Measurements from ENCODE around the gene CD248. TPM values are rescaled to one million over a fixed set of nuclear protein-coding genes. Genes with fewer than 3 reads are reported as not detected.
A peak's percentile ranks its signal among the peaks of the same experiment; 100 is the strongest.

CD248 gene
- polyA plus RNA-seq, 6 donors from 2014 or later, result 0.09 to 0.39 (median 0.24) TPM; not detected in 1

- Mint-ChIP-seq H3K36me3 (no peaks in the 10 kb centered on the region), H3K27ac (peak overlapping the region in 2 of 6 donors; percentile 41 to 76), H3K9me3 (peaks cover 0 to 1% (median 0%) of the 10 kb centered on the region in 7 donors), H3K4me1 (peaks cover 29 to 36% (median 31%) of the 10 kb centered on the region in 3 donors), H3K27me3 (peaks cover 23 to 45% (median 28%) of the 10 kb centered on the region in 3 donors), H3K4me3 (peak overlapping the region in 7 of 8 donors; percentile 10 to 89 (median 74))
- DNase-seq (no peak), ATAC-seq (ENCODE audit: low read depth in 2 of 2) (no peak)
Observed at GRCh38 chr11:66292543-66293332, 24.1 kb downstream of the CD248 start.

- no peak for ATAC-seq (ENCODE audit: low read depth in 2 of 2)
Observed at GRCh38 chr11:66291706-66292542, 24.9 kb downstream of the CD248 start, which contains the start of gene TMEM151A. TSS of gene TMEM151A (plus strand) at chr11:66291894. CDS start at chr11:66292014, 120 bp downstream.

GRCh38 chr11:66291303-66291705 lies 25.5 kb downstream of the CD248 start:
- peak overlapping the region; percentile 45 to 97 (median 82) for H3K4me3 Mint-ChIP-seq
- ATAC-seq (ENCODE audit: low read depth in 2 of 2) (no peak), DNase-seq (no peak)
- peaks cover 33 to 45% (median 42%) of the 10 kb centered on the region in 3 donors for H3K4me1 Mint-ChIP-seq
- peaks cover 23 to 33% (median 23%) of the 10 kb centered on the region in 3 donors for H3K27me3 Mint-ChIP-seq
- no peak overlapping the region for H3K27ac Mint-ChIP-seq
- peaks cover 0 to under 1% (median 0%) of the 10 kb centered on the region in 7 donors for H3K9me3 Mint-ChIP-seq
- H3K36me3 Mint-ChIP-seq, result no peaks in the 10 kb centered on the region

More at GRCh38 chr11:66291706-66292542, 24.9 kb downstream of the CD248 start, which contains the start of gene TMEM151A:
- H3K9me3 Mint-ChIP-seq, result peaks cover 0 to 1% (median 0%) of the 10 kb centered on the region in 7 donors
- H3K4me1 Mint-ChIP-seq, result peaks cover 33 to 42% (median 39%) of the 10 kb centered on the region in 3 donors
- H3K27ac Mint-ChIP-seq, result peak within 1 kb of the TSS in 2 of 6 donors; percentile 41 to 76
- H3K4me3 Mint-ChIP-seq, result peak within 1 kb of the TSS; percentile 84 to 97 (median 90)
- H3K27me3 Mint-ChIP-seq, result peaks cover 23 to 40% (median 28%) of the 10 kb centered on the region in 3 donors
- DNase-seq, result no peak
- no peaks in the 10 kb centered on the region for H3K36me3 Mint-ChIP-seq

- no peak for DNase-seq
Observed at GRCh38 chr11:66290330-66290621, 26.6 kb downstream of the CD248 start.

GRCh38 chr11:66289548-66290329 lies 27.1 kb downstream of the CD248 start:
- ATAC-seq (ENCODE audit: low read depth in 2 of 2) (peak; percentile 29 to 43), DNase-seq (no peak)
- Mint-ChIP-seq H3K9me3 (no peaks in the 10 kb centered on the region), H3K27ac (peak overlapping the region; percentile 46 to 98 (median 95)), H3K27me3 (peaks cover 18 to 29% (median 23%) of the 10 kb centered on the region in 3 donors), H3K36me3 (no peaks in the 10 kb centered on the region), H3K4me3 (peak overlapping the region; percentile 84 to 98 (median 94)), H3K4me1 (peaks cover 36 to 45% (median 39%) of the 10 kb centered on the region in 3 donors)

More at GRCh38 chr11:66290330-66290621, 26.6 kb downstream of the CD248 start:
- Mint-ChIP-seq H3K27me3 (peaks cover 18 to 29% (median 23%) of the 10 kb centered on the region in 3 donors), H3K36me3 (no peaks in the 10 kb centered on the region), H3K4me1 (peaks cover 35 to 45% (median 39%) of the 10 kb centered on the region in 3 donors), H3K27ac (peak overlapping the region in 2 of 6 donors; percentile 59 to 84), H3K4me3 (peak overlapping the region; percentile 84 to 98 (median 94)), H3K9me3 (no peaks in the 10 kb centered on the region)
- ATAC-seq (ENCODE audit: low read depth in 2 of 2), result no peak

GRCh38 chr11:66288671-66289547 lies 27.9 kb downstream of the CD248 start, which contains the start of gene YIF1A:
TSS of gene YIF1A (minus strand) at chr11:66289143. CDS start at chr11:66288985, 158 bp downstream.
- Mint-ChIP-seq H3K27me3 (peaks cover 18 to 23% (median 23%) of the 10 kb centered on the region in 3 donors), H3K36me3 (no peaks in the 10 kb centered on the region), H3K4me3 (peak within 1 kb of the TSS; percentile 84 to 98 (median 94)), H3K4me1 (peaks cover 39 to 51% (median 40%) of the 10 kb centered on the region in 3 donors), H3K9me3 (no peaks in the 10 kb centered on the region), H3K27ac (peak within 1 kb of the TSS; percentile 84 to 98 (median 95))
- DNase-seq (peak; percentile 99), ATAC-seq (ENCODE audit: low read depth in 2 of 2) (peak; percentile 88 to 91)

GRCh38 chr11:66287889-66288670 lies 28.8 kb downstream of the CD248 start:
- H3K27ac Mint-ChIP-seq, result peak overlapping the region in 5 of 6 donors; percentile 70 to 96 (median 84)
- no peaks in the 10 kb centered on the region for H3K36me3 Mint-ChIP-seq
- DNase-seq (no peak), ATAC-seq (ENCODE audit: low read depth in 2 of 2) (no peak)
- H3K9me3 Mint-ChIP-seq, result no peaks in the 10 kb centered on the region
- peak overlapping the region; percentile 84 to 98 (median 92) for H3K4me3 Mint-ChIP-seq
- H3K4me1 Mint-ChIP-seq, result peaks cover 36 to 54% (median 43%) of the 10 kb centered on the region in 3 donors
- H3K27me3 Mint-ChIP-seq, result peaks cover 9 to 16% (median 15%) of the 10 kb centered on the region in 3 donors

GRCh38 chr11:66287211-66287888 lies 29.5 kb downstream of the CD248 start:
- Mint-ChIP-seq H3K4me1 (peaks cover 38 to 56% (median 42%) of the 10 kb centered on the region in 3 donors), H3K36me3 (no peaks in the 10 kb centered on the region), H3K27me3 (peaks cover 2 to 10% (median 8%) of the 10 kb centered on the region in 3 donors), H3K9me3 (no peaks in the 10 kb centered on the region), H3K4me3 (peak overlapping the region; percentile 57 to 97 (median 82)), H3K27ac (peak overlapping the region in 3 of 6 donors; percentile 60 to 89 (median 84))
- DNase-seq (no peak), ATAC-seq (ENCODE audit: low read depth in 2 of 2) (no peak)

GRCh38 chr11:66286699-66287098 lies 30.1 kb downstream of the CD248 start:
- no peaks in the 10 kb centered on the region for H3K36me3 Mint-ChIP-seq

GRCh38 chr11:66285250-66285947 lies 31.4 kb downstream of the CD248 start:
- Mint-ChIP-seq H3K27ac (peak overlapping the region in 1 of 6 donors; percentile 74), H3K9me3 (no peaks in the 10 kb centered on the region), H3K27me3 (peaks cover 0 to 7% (median 6%) of the 10 kb centered on the region in 3 donors), H3K4me1 (peaks cover 51 to 62% (median 53%) of the 10 kb centered on the region in 3 donors), H3K4me3 (peak overlapping the region in 4 of 8 donors; percentile 26 to 89 (median 44)), H3K36me3 (no peaks in the 10 kb centered on the region)
- ATAC-seq (ENCODE audit: low read depth in 2 of 2) (no peak), DNase-seq (no peak)

More at GRCh38 chr11:66286699-66287098, 30.1 kb downstream of the CD248 start:
- DNase-seq (no peak), ATAC-seq (ENCODE audit: low read depth in 2 of 2) (no peak)
- Mint-ChIP-seq H3K27ac (peak overlapping the region in 1 of 6 donors; percentile 39), H3K9me3 (no peaks in the 10 kb centered on the region), H3K4me1 (peaks cover 43 to 62% (median 48%) of the 10 kb centered on the region in 3 donors), H3K4me3 (peak overlapping the region in 5 of 8 donors; percentile 8 to 89 (median 45)), H3K27me3 (peaks cover 0 to 10% (median 6%) of the 10 kb centered on the region in 3 donors)
